Activated CD4-positive, alpha-beta T cell treated with anti-CD3 and anti-CD28 coated beads, Interleukin-10, Interleukin-2, amounts not matched to agents 100 ng/mL and 50 ng/mL, durations not matched to agents 16 hours and 8 hours (primary cell): ENCODE results near the gene ZSCAN1.
"Not testable (repeated sequence)": the region's sequence is repeated elsewhere in the genome, so short reads cannot be mapped to it uniquely, and the experiment has no call there.

Source experiments
- DNase-seq: peaks from one replicate; pipeline ENCODE4 v3.0.0-alpha.2; 2020

The ZSCAN1 gene, protein sequence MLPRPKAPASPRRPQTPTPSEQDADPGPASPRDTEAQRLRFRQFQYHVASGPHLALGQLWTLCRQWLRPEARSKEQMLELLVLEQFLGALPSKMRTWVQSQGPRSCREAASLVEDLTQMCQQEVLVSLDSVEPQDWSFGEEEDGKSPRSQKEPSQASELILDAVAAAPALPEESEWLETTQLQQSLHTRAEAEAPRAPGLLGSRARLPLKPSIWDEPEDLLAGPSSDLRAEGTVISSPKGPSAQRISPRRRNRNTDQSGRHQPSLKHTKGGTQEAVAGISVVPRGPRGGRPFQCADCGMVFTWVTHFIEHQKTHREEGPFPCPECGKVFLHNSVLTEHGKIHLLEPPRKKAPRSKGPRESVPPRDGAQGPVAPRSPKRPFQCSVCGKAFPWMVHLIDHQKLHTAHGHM

DNA sequence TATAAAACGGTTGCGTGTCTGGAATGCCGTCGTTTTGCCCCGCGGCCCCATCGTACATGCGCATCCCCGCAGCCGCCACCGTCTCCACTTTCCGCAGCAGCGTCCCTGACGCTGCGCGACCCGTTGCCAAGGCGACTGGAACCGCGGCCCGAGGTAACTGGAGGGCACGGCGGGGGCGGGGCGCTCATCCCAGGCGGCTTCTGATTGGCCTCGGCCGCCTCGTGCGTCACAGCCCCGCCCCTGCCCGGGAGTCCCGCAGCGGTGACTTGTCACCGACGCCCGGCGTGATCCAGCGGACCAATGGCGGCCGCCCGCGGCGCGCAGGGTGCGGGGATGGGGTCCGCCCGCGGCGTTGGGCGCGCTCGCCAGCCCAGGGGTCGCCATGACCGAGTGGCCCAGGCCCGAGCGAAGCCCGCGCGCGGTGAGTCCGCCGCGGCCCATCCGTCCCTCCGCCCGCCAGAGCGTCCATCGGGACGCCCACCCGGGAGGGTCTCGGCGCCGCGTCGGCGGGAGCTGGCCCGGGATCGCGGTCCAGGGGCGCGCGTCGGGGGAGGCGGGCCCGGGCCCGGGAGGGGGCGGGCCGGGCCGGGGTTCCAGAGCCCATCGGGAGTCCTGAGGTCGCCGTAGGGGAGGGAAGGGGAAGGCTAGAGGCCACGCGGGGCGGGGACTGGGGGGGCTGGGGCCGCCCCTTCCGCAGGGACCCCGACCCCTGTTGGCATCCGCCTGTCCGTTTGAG lies at the start of gene ZSCAN1:
TSS of gene ZSCAN1 (plus strand) at position 285 of the 736 bp plus-strand sequence. CDS start 3,812 bp downstream, outside the sequence.
- DNase-seq: peak; percentile 4

DNA sequence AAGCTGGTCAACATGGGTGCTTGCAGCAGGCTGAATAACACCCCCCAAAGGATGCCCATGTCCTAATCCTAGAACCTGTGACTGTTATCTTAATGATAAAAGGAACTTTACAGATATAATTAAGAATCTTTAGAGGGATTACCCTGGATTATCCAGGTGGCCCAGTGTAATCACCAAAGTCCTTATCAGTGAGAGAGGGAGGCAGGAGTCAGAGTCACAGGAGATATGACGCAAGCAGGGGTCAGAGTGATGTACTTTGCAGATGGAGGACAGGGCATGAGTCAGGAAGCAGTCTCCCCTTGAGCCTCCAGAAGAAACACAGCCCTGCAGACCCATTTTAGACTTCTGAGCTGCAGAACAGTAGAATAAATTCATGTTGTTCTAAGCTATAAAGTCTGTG lies 41.0 kb upstream of the ZSCAN1 start:
- no peak for DNase-seq

DNA sequence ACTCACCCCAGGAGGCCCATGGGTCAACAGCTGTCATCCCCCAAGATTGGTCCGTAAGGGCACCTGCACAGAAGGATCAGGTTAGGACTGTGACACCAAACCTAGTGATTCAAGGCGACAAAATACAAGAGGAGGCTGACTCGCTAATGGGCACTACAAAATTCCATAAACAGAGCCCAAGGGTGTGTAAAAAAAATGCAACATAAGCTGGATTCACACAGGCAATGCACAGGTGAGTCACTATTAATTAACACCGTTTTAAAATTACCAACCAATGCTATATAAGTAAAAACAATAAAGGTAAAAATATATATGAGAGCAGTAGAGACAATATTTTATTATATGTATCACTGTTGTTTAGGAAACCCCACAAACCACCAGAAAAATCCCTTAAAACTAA lies 33.1 kb upstream of the ZSCAN1 start:
- DNase-seq: no peak

DNA sequence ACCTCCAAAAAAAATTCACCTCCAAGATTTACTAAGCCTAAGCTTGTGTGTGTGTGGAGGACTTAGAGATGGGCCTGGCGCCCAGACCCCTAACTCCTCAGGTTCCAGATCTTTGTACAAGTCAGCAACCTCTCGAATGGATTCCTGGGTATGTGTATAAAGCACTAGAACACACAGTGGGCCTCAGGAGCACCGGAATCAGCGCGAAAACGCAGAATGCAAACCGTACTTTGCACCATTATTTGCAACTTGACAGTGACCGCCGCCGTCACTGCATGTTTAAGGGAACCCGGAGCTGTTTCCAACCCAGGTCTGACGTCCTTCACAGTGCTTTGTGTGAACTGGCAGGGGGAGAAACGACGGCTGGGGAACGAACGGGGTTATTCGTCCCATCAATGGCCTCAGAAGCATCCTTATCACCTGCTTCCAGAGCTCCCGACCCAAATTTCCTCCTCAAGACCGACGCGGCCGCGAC lies 31.9 kb upstream of the ZSCAN1 start:
- DNase-seq: peak; percentile 9

DNA sequence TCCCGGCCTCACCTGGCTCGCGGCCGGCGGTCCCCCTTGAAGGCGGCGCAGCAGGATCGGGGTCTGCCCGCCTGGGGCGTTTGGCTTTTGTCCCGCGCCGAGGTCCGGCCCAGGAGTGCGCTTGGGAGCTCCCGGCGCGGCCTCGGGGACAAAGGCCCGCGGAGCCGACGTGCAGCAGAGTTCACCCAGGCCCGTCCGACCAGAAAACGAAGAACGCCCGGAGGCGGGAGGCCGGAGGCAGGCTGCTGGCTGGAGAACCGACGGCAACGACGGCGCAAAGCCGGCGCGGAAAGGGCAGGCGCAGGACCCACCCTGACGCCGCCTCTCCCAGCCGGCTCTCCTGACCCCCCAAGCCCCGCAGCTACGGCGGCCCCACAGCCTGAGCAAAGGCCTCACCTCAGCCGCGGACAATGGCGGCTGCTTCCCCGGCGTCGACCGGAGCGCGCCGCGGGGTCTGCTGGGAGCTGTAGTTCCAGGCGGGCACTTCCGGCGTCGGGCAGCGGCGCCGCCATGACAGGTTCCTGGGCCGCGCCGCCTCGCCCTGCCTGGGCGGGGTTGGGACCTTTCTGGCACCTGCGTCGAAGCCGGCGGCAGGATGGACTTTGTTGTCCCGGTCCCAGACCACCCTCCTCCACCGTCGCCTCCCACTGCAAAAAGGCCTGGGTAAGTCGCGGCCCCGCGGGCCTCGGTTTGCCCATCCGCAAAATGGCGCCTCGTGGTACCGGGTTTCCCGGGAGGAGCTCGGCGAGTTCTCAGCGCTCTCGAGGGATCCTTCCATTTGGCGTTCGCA lies 31.2 kb upstream of the ZSCAN1 start, which contains the start of gene ZNF606:
TSS of gene ZNF606 (minus strand) at position 437 of the 790 bp plus-strand sequence. CDS start 1,501 bp downstream, outside the sequence.
- peak; percentile 87 for DNase-seq

DNA sequence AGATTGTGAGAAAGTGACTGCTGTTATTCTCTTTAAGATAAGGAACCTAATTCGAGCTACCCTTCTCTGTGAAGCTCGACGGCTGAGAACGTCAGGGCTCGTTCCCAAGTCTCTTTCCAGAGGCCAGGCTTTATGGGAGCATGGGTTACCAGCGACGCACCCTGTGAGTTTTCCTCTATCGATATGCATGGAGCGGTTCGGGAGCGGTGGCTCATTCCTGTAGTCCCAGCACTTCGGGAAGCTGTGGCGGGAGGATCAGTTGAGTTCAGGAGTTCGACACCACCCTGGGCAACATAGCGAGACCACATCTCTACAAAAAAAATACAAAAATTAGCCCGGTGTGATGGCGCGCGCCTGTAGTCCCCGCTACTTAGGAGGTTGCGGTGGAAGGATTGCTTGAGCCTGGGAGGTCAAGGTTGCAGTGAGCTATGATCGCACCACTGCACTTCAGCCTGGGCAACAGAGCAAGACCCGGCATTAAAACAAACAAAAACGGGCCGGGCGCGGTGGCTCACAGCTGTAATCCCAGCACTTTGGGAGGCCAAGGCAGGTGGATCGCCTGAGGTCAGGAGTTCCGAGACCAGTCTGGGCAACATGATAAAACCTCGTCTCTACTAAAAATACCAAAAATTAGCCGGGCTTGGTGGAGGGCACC lies 30.5 kb upstream of the ZSCAN1 start:
- no peak for DNase-seq

DNA sequence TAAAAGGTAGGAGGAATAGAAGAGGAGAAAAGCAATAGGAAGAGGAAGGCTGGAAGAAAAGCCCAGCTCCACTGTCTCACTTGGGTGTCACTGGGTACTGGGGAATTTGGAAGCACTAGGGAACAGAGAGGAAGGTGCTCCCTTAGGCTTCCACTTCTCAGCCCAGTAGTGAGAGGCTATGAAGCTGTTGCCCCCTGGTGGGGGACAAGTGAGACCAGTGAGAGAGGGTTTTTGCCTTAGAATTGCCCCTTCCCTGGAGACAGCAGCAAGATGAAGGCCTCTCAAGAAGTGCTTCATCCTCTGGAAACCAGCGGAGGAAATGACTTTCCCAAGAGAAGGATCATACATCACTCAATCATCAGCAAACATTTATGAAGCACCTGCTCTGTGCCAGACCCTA lies 26.5 kb upstream of the ZSCAN1 start:
- DNase-seq: peak; percentile 1

DNA sequence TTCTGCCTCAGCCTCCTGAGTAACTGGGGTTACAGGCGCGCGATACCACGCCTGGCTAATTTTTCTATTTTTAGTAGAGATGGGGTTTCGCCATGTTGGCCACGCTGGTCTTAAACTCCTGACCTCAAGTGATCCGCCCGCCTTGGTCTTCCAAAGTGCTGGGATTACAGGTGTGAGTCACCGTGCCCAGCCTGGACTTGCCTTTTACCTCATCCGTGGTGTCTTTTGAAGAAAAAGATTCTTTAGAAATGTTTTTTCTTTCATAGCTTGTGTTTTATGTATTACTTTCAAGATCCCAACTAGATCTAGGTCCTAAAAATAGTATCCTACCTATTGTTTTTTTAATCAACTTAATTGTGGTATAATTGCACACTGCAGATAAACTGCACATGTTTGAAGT lies 24.9 kb upstream of the ZSCAN1 start:
- DNase-seq: not testable (repeated sequence)

DNA sequence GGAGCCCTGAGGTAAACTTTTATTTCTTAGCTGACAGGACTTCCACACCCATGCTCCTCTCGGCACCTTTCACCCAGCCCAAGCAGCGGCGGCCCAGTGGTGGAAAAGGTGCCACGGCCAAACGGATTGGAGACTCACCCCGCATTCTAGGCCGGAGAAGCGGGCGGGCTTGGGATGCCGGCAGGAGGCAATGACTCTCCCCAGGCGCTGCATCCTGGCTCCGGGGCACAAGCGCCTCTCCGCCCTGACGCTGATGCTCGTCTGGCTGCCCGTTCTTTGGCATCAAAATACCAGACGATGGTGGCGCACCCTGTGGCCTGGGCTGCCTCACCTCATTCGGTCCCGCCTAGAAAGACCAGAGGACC lies 24.5 kb upstream of the ZSCAN1 start:
- DNase-seq: no peak

DNA sequence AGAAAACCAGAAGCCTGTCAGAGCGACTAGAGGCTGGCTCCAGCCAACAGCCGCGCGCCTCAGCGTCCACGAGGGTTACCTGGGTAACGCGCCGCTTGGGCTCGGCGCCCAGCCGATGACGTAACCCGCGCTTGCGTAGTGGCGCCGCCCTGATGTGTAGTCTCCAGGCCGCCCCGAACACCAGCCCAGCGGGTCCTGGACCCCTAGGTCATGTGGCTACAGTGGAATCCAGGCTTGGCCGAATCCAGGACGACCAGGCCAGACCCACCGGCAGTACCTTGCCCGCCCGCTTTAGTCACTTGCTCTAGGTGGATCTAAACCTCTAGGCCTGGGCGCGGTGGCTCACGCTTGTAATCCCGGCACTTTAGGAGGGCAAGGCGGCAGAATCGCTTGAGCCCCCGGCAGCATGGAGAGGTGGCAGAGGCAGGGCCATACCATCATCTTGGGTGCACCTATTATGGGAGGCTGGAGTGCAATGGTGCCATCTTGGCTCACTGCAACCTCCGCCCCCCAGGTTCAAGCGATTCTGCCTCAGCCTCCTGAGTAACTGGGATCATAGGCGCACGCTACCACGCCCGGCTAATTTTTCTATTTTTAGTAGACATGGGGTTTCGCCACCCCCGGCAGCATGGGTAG lies 24.0 kb upstream of the ZSCAN1 start:
- peak; percentile 56 for DNase-seq

DNA sequence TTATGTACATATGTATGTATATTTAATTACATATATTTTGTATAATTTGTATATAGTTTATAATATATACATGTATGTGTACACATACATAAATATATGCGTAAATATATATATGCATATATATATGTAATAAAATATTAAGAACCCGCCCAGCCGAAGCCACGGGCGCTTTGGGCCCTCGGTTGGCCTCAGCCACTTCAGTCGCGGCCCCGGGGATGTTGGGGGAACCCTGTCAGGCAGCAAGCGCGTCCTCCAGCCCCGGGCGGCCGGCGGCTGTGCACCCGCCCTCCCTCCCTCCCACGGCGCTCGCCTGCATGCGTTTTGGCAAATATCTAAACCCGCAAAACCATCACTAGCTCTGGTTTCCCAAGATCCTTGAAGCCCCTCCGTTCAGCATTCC lies 23.3 kb upstream of the ZSCAN1 start:
- no peak for DNase-seq

DNA sequence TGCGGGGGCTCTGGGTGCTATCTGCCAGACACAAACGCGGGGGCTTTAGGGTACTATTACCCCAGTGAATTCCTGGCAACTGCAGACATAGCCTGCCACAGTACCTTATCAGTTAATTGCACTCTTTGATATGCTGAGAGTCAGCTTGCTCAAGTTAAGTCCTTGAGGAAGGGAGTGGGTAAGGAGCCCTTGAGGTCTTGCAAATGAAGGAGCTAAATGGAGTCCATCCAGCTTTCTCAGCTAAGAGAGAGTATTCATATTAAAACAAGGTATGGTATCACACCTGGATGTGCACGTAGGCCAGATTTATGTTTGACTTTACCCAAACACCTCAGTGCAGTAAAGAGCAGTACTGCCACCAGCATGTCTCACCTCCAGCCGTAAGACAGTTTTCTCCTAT lies 19.7 kb upstream of the ZSCAN1 start:
- no peak for DNase-seq

DNA sequence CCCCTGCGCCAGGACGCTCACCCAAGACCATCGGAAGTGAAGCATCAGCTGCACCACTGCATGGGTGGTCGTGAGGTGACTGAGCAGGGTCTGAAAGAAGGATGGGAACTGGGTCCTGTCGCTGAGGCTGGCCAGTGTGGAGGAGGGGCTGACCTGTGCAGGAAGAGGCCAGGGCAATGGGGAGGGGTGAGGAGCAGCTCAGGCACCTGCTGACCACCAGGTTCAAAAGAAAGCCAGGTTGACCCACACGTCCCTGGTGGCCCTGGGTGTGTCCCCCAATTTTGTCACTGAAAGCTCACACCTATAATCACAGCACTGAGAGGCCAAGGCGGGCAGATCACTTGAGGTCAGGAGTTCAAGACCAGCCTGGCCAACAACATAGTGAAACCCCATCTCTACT lies 13.7 kb upstream of the ZSCAN1 start:
- DNase-seq: no peak

DNA sequence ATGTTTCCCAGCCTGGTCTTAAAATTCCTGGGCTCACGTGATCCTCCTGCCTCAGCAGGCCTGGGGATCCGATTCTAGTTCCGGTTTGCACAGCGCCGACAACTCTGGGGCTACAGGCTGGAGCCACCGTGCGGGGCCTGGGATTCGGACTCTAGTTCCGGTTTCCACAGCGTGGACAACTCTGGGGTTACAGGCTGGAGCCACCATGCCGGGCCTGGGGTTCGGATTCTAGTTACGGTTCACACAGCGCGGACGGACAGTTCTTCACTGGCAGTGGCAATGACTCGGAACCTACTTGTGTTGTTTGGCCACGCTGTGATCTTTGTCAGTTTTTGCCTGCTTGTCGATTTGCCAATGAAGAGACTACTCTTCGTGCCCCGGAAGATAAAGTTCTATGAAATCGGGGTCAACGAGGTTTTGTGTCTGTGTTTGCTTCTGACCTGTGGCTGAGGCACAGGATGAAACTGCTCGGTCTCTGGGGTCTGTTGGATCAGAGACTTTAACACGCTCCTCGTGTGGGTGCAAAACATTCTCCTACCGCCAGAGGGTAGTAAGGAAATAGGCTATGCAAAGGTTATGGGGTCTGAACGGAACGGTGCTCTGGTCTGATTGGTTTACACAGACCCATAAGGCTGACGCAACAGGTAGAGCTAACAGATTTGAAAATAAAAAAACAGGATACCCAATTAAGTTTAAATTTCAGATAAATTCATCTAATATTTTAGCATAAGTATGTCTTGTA lies 12.1 kb upstream of the ZSCAN1 start:
- peak; percentile 16 for DNase-seq

DNA sequence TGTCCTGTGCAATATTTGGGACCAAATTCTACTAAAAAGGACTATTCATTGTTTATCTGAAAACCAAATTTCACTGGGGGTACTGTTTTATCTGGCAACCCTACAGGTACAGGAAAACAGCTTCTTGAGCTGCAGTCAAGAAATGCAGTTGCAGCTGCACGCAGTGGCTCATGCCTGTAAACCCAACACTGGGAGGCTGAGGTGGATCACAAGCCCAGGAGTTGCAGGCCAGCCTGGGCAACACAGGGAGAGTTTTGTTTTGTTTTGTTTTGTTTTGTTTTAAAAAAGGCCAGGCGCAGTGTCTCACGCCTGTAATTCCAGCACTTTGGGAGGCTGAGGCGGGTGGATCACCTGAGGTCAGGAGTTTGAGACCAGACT lies 11.6 kb upstream of the ZSCAN1 start:
- no peak for DNase-seq

DNA sequence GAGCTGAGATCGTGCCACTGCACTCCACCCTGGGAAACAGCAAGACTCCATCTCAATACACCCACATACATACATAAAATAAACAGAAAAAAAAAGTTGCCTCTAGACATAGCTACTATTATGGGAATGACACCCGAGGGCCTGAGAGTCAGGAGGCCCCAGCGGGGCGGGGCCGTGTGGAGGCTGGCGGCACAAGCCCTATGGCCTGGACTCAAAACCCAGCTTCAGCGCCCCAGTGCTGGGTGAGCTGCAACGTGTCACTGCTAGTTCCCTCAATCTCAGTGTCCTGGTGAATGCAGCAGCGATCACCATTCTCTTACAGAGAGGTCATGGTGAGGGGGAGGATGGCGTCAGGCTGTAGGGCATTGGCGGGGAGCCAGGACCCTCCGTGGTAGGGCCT lies 9.2 kb upstream of the ZSCAN1 start:
- DNase-seq: no peak

DNA sequence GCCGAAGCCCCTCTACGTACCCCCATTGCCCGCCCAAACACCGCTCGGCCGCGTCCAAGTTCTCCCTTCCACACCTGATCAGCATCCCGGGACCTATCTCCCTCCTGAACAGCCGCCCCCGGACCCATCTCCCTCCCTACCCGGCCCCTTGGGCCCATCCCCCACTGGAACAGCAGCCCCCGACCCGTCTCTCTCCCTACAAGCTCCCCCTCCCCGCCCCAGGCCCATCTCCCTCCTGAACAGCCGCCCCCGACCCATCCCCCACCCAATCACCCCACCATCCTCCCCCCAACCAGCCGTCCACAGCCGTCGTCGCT lies 610 bp downstream of the ZSCAN1 start:
- no peak for DNase-seq

DNA sequence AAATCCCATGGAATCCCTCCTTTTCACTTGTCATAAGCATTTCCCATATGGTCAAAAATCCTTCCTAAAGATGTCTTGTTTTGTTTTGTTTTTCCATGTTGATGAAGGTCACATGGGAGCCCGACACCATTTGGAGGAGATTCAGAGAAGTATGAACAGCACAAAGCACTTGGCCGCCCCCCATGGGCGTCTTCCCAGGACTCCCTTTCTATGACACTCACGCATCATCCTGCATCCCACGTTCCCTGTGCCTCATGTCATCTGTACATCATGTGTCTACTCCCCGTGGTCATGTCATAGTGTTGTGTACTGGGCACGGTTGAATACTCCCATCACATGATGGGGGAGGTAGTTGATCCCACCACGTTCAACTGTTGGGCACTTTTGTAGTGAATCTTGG lies 2.0 kb downstream of the ZSCAN1 start:
- DNase-seq: no peak

DNA sequence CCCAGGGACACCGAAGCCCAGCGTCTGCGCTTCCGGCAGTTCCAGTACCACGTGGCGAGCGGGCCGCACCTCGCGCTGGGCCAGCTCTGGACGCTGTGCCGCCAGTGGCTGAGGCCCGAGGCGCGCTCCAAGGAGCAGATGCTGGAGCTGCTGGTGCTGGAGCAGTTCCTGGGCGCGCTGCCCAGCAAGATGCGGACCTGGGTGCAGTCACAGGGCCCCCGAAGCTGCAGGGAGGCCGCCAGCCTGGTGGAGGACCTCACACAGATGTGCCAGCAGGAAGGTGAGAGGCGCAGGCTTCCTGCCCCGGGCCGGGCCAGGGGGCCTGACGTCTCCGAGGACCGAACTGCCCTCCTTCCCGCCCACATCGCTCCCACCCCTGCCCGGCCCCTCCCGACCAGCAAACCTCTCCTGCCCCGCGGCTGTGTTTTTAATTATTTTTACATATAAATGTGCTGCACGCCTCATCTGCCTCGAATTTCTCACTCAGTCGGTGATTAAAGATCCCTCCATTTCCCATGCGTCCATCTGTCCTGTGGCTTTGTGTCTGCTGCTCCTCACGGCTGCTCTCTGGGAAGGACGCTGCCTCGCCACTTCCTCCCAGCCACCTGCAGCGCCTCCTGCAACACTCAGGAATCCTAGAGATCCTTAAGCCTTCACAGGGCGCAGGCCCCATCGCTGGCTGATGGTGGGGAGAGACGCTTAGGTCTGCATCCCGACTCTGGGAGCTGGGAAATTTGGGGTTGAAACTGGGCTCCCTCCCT lies 4.3 kb downstream of the ZSCAN1 start:
- DNase-seq: no peak

DNA sequence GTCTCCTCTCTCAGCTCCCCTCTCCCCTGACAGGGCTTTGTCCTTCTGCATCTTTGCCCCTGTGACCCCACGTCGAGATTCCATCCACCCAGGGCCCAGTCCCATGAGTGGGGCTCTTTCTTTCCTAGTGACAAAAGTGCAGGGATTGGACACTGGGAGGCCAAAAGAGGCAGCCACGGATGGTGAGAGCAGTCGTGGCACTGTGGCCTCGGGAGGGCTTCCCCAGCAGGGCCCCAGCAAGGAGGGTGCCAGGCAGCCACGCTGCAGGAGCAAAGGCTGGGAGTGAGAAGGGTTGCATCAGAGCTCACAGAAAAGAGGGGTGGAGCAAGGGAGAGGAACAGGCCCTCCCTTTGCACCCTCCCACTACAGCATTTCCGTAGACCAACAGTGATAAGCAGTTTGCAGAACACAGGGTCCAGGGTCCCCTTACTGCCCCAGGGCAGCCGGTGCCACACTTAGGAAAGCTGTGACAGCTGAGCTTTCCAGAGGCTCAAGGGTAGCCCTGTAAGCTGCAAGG lies 4.9 kb downstream of the ZSCAN1 start:
- no peak for DNase-seq
